Right ventricle myocardium inferior (tissue), 1 donor: Measurements from ENCODE around the gene TMEM185A. TPM values are rescaled to one million over a fixed set of nuclear protein-coding genes. Genes with fewer than 3 reads are reported as not detected.
"Not testable (repeated sequence)": the region's sequence is repeated elsewhere in the genome, so short reads cannot be mapped to it uniquely, and the experiment has no call there.

Source experiments
- ATAC-seq: fragments of 200-7000 bp; cut with Tn5 transposase; one replicate; pipeline ENCODE4 v1.9.1; 2020; ENCODE audit warnings: mild to moderate bottlenecking, moderate library complexity
- DNase-seq: peaks from one replicate; pipeline ENCODE4 v3.0.0; 2021; ENCODE audit errors: missing footprints
- intact Hi-C: fragments of 100-400 bp; cut with DNase I; formaldehyde crosslinking; loops from one replicate; pipeline ENCODE4 v1.11.0; 2022
- total RNA-seq: library from RNA; stranded (reverse); fragmentation: NEBNext Ultra II Directional; extraction: Animal tissue kit (Norgen Biotek cat#: 25700); gene quantifications from one replicate; pipeline ENCODE4 v1.2.1, GENCODE V29; 2021
- donor health status: DM: no; HTN: yes; CAD: no; lungs with severe emphysema.

Gene TMEM185A
- total RNA-seq, 1 donor from 2014 or later: 33.5 TPM

GRCh38 chrX:149629730-149630387 lies 1.7 kb downstream of the TMEM185A start:
- DNase-seq (no peak), ATAC-seq (no peak)
- intact Hi-C loops: no loop called here

- DNase-seq (no peak), ATAC-seq (no peak)
- intact Hi-C loops: no loop called here
These were observed 2.8 kb downstream of the TMEM185A start for GRCh38 chrX:149628768-149629167.

DNA sequence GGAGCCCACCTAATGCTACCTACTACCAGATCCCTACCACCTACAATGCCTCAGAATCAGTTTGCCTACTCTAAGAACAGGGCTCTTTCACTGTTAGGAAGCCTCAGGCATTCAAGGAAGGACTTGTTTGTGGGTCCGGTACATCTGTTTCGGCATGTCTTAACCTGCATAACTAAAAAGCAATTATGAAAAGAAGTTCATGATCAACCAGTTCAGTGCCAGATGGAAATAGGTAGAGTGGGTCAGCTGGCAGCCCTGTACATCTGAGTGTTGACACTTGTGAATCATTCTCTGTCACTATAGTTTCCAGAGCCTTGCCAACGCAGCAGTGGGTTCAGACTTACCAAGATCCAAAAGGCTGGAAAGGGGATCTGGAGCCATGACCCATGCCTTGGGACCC lies 3.3 kb downstream of the TMEM185A start:
- ATAC-seq: no peak
- DNase-seq: no peak
- intact Hi-C loops: no loop called here

GRCh38 chrX:149626829-149627228 lies 4.8 kb downstream of the TMEM185A start:
- DNase-seq, ATAC-seq: not testable (repeated sequence)

DNA sequence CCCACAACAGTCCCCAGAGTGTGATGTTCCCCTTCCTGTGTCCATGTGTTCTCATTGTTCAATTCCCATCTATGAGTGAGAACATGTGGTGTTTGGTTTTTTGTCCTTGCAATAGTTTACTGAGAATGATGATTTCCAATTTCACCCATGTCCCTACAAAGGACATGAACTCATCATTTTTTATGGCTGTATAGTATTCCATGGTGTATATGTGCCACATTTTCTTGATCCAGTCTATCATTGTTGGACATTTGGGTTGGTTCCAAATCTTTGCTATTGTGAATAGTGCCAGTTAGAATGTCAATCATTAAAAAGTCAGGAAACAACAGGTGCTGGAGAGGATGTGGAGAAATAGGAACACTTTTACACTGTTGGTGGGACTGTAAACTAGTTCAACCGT lies 11.9 kb downstream of the TMEM185A start:
- DNase-seq, intact Hi-C loops, ATAC-seq: not testable (repeated sequence)

More at GRCh38 chrX:149626829-149627228, 4.8 kb downstream of the TMEM185A start:
- intact Hi-C loops: not testable (repeated sequence)

GRCh38 chrX:149618871-149619270 lies 12.7 kb downstream of the TMEM185A start:
- DNase-seq: no peak
- intact Hi-C loops: no loop called here
- no peak for ATAC-seq

DNA sequence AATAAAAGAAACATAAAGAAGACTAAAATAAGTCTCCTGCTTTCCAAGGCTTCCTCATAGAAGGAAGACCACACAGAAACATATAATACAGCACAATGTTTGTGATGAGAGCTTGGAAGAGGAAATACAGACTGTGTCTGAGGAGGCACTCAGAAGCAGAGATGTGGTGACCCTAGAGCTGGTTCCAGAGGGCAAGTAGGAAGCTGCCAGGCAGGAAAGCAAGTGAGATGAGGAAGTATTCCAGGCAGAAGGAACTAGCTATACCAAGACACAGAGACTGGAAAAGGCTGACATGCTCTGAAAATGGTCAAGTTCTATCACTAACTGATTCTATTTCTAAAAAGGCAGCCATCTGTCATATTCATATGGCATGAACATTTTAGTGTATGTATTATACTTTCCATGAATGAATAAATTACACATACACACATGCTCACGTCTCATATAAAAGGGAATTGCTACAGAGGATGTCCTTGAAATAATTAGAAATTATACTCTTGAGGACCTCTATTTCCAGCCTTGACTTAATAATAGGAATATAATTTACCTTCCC lies 19.9 kb downstream of the TMEM185A start:
- intact Hi-C loops: no loop called here
- DNase-seq: no peak
- no peak for ATAC-seq

DNA sequence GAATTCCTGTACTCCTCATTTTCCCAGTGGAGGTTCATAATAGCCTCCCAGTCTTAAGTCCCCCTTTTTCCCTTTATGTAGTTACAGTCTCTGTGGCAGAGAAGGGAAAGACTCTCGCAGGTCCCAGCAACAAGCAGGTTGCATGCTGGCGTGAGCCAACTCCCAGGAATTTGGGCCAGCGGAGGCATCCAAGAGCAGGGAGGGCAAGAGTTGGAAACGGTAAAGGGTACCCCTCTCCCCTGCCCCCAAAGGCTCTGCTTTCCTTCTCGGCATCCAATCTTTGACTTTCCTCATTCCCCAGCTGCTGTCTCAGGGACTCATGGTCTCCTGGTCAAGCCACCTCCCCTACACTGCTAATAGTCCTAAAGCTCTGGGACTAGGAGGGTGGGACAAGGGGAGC lies 21.1 kb downstream of the TMEM185A start:
- ATAC-seq (no peak), DNase-seq (no peak)
- intact Hi-C loops: no loop called here

- intact Hi-C loops: no loop called here
- ATAC-seq: no peak
- no peak for DNase-seq
These were observed 23.9 kb downstream of the TMEM185A start for GRCh38 chrX:149607699-149608098.

DNA sequence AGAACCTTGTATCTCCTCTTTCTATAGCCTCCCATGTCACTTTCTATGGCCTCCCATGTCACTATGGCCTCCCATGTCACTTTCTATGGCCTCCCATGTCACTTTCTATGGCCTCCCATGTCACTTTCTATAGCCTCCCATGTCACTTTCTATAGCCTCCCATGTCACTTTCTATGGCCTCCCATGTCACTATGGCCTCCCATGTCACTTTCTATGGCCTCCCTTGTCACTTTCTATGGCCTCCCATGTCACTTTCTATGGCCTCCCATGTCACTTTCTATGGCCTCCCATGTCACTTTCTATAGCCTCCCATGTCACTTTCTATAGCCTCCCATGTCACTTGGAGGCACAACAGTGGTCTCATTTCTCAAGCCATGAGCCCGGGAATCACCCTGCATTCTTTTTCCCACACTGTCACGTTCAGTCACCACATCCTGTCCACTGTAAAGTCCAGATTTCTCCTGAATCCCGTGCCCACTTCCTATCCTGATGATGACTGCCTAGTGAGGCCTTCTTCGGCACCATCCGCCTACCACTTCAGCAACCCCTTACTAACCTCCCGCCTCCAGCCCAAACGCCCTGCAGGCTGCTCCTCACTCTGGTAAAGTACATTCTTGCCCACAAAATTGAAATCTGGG lies 26.2 kb downstream of the TMEM185A start:
- DNase-seq, intact Hi-C loops, ATAC-seq: not testable (repeated sequence)

DNA sequence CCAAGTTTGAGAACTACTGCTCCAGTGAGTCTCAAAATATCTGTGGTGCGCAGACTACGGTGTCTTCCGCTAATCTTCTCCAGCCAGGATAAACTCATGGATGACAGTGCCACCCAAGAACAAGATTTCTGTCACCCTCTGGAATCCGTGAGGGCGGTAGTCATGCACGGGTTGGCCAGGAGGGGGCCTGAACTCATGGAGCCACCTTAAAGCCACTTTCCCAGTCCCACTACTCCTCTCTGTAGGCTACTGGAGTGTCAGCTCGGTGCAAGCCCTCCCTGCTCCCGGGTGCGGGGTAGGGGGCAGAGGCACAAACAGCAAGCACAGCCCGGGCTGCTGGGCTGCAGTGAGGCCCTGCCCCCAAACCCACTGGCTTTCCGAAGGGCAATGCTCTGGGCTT lies 33.0 kb downstream of the TMEM185A start:
- DNase-seq, intact Hi-C loops, ATAC-seq: not testable (repeated sequence)

- DNase-seq, intact Hi-C loops, ATAC-seq: not testable (repeated sequence)
These were observed 35.6 kb downstream of the TMEM185A start for GRCh38 chrX:149595943-149596342.

DNA sequence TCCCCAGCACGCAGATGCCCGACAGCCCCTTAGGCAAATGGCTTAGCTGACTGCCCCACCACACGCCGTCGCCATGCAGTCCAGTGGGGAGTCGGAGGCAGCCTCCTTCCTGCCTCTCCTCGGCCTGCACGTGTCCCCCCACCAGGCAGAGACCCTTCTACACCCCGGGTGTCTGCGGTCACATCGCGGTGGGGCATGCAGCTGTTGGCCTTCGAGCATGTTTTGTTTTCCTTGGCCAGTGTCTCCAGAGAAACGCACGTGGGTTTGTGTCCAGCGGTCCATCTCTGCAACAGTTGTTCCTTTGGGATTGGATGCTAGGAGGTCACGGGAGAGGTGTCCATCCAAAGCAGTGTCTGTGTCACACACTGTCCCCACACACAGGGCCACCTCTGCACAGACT lies 36.4 kb downstream of the TMEM185A start, which contains the start of gene HSFX2:
TSS of gene HSFX2 (minus strand) at position 101 of the 400 bp plus-strand sequence. CDS start 614 bp downstream, outside the sequence.
- intact Hi-C loops, DNase-seq, ATAC-seq: not testable (repeated sequence)

GRCh38 chrX:149590993-149591392 lies 40.6 kb downstream of the TMEM185A start:
- intact Hi-C loops: not testable (repeated sequence)

GRCh38 chrX:149587359-149587758 lies 44.2 kb downstream of the TMEM185A start, which contains the start of gene MAGEA9B:
Gene MAGEA9B, minus strand, starts transcription at chrX:149587459. Its CDS starts 4,280 bp downstream, at chrX:149583179.
- ATAC-seq, intact Hi-C loops: not testable (repeated sequence)

More at GRCh38 chrX:149590993-149591392, 40.6 kb downstream of the TMEM185A start:
- DNase-seq, ATAC-seq: not testable (repeated sequence)

DNA sequence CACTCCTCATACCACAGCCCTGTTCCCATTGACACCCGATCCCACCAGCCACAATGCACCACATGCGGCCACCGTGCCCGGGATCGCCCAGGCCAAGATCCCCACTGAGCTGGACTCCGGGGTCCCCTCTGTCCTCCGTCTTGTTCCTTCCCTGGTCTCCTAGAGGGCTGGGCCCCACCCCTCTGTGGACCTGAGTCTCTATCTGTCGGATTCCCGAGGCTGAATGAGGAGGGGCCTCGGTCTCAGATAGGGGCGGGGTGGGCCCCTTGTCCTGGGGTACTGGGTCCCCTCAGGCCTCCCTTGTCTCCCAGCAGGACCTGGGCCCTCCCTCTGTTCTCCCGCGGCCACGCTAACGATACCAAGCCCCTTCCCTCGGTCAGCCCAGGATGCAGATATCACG lies 46.0 kb downstream of the TMEM185A start:
- DNase-seq, intact Hi-C loops, ATAC-seq: not testable (repeated sequence)

More at GRCh38 chrX:149587359-149587758, 44.2 kb downstream of the TMEM185A start, which contains the start of gene MAGEA9B:
- not testable (repeated sequence) for DNase-seq

- DNase-seq, intact Hi-C loops, ATAC-seq: not testable (repeated sequence)
These were observed 58.1 kb downstream of the TMEM185A start for GRCh38 chrX:149573456-149573855.

- ATAC-seq: no peak
- DNase-seq: no peak
- intact Hi-C loops: no loop called here
These were observed 58.8 kb downstream of the TMEM185A start for GRCh38 chrX:149572743-149573142.

GRCh38 chrX:149571770-149572169 lies 59.8 kb downstream of the TMEM185A start:
- ATAC-seq: no peak
- intact Hi-C loops: no loop called here

More at GRCh38 chrX:149571770-149572169, 59.8 kb downstream of the TMEM185A start:
- DNase-seq: no peak
